Stimulated activated CD8-positive, alpha-beta memory T cell treated with anti-CD3 and anti-CD28 coated beads, Interleukin-7, amount 100 ng/mL, for 4 hours (primary cell): ENCODE results near the gene CCIN.
A peak's percentile ranks its signal among the peaks of the same experiment; 100 is the strongest.

ENCODE experiments used
- DNase-seq, 2 donors: peaks; one replicate each; pipeline ENCODE4 v3.0.0-alpha.2; 2020; ENCODE audit warnings: low read depth in 2 of 2

CCIN gene

GRCh38 chr9:36140086-36141084 is 28.8 kb upstream of the CCIN start:
- DNase-seq = no peak

DNA sequence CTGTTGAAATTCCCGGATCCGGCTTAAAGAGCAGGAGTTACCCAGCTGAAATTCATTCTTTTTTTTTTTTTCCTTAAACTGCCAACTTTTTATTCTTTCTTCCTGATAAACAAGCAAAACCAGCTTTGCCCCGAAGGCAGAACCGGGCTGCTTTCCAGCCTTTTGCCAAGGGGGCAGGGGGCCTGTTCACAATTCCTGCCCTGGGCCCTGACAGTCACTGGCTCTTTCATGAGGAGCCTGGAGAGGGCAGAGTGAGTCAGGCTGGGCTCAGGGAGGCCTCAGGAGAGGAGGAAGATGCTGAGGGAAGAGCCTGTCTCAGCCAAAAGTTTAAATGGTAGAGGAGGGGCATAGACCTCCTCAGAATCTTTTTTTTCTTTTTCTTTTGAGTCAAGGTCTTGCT is 27.9 kb upstream of the CCIN start:
- DNase-seq = no peak

DNA sequence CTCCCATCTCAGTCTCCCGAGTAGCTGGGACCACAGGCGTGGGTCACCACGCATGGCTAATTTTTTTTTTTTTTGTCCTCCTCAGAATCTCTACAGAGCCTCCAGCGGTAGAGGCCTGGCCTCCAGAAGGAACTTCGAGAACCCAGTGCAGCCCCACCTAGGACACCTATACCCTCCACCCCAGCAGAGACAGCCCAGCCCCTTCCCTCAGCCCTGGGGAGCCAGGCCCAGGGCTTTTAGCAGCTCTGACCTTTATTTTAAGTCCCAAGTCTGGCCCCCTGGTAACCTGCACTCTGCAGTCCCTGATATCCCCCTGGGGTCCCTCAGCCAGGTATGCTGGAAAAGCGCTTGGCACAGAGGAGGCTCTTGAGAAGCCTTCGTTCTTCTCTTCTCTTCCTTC is 27.4 kb upstream of the CCIN start:
- no peak for DNase-seq

DNA sequence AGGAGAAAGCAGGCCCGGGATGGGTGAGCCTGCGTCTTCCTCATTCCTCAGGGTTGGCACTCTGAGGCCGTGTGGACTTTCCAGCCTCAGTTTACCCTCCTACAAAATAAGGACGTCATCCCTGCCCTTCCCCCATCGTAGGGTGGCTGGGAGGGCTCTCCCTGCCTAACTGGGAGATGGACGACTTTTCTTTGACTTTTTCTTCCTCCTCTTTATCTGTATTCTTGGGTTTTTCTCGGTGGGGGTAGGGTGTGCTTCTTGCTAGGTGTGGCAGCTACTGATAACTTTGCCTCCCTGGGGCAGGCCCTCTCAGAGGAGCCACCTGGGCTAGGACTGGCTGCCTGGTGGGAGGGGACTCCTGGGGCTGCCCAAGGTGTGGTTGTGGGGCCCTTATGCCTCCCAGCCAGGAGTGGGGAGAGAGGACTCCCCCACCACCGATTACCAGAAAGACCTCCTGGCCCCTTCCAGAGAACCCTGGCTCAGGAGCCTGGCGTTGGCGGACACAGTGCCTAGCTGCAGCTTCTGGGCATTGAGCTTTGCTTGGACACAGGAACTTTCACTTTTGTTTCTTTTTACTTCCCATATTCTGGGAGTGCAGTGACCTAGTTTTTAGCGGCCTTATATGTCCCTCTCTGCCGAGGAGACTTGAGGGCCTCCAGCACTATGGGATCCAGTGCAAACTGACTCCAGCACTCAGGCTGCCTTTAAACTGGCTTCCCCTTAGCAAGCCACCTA is 26.5 kb upstream of the CCIN start:
- no peak for DNase-seq

GRCh38 chr9:36143245-36143641 is 25.9 kb upstream of the CCIN start:
- DNase-seq = no peak

DNA sequence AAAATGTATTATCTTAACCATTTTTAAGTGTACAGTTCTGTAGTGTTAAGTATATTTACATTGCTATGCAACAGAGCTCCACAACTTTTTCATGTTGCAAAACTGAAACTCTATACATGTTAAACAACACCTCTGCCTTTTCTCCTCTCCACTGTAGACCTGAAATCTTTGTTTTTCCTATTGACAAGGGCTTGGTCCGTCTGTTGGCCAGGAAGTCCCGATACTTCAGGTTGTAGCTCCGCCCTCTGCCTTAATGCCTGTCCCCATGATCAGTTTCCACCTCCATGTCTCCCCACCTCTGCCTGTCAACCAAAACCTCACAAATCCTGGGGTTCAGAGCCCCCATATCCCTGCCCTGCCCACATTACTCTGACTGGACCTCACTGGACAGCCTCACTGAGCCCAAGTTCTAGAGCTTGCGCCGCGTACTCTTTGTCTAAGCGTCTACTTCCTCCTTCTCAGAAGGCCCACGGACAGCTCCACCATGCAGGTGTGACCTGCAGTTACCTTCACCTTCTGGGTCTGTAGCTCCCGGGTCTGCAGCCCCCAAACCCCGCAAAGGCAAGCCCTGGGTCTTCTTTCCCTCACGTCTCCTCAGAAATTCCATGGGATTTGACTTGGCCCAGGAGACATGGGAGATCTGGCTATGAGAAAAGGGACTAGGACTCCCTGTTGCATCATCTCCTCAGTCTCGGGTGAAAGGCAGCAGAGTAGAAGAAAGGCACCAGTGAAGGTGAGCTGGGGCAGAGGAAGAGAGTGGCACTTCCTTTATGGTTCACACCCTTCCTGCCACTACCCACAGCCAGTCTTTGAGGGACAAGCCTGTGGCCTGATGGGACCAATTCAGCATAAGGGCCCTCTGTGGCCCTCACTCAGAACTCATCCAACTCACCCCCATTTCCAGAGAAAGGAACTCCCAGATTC is 24.6 kb upstream of the CCIN start:
- no peak for DNase-seq

DNA sequence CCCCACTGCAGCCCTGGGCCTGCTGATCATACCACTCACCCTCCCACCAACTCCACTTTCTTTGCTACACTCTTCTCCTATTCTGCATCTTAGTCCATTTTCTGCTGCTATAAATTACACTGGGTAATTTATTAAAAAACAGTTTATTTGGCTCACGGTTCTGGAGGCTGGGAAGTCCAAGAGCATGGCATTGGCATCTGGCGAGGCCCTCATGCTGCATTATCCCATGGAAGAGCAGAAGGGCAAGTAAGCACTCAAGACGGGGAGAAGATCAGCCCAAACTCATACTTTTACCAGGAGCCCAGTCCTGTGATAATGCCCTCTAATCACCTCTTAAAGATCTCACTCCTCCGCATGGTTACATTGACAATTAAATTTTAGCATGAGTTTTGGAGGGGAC is 23.2 kb upstream of the CCIN start:
- no peak for DNase-seq

DNA sequence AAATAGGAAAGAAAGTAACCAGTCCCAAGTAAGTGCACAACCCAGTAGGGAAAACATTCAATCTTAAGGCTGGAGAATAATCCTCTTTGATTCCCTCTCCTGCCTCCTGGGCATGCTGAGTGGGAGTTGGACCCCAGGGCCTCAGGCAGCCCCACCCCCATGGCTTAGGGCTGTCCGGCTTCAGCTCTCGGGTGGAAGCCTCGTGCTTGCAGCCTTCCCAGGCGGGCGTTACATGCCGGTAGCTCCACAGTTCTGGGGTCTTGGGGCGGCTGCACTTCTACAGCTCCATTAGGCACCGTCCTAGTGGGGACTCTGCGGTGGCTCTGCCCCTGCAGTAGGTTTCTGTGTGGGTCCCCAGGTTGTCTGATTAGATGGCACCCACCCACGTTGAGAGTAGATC is 22.5 kb upstream of the CCIN start:
- no peak for DNase-seq

DNA sequence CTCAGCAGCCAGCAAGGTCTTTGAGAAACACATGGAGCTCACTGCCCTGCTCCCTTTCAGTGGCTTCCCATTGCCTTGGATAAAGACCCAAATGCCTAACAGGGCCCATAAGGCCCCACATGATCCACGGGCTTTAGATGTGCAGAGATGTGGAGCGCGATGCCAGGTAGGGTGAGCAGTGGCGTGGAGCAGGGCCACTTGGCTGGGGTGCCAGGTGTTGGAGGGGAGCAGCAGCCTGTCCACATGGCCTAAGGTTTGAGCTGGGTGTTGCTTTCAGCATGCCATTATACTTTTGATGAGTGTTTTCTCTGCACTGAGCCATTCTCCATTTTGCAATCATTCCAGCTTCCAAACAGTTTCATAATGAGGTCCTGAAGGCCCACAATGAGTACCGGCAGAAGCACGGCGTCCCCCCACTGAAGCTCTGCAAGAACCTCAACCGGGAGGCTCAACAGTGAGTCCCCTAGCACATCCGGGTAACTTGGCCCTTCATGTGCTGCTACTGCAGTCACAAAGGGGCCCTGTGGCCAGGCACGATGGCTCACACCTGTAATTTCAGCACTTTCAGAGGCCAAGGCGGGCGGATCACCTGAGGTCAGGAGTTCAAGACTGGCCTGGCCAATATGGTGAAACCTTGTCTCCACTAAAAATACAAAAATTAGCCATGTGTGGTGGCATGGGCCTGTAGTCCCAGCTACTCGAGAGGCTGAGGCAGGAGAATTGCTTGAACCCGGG is 21.6 kb upstream of the CCIN start:
- DNase-seq = no peak

DNA sequence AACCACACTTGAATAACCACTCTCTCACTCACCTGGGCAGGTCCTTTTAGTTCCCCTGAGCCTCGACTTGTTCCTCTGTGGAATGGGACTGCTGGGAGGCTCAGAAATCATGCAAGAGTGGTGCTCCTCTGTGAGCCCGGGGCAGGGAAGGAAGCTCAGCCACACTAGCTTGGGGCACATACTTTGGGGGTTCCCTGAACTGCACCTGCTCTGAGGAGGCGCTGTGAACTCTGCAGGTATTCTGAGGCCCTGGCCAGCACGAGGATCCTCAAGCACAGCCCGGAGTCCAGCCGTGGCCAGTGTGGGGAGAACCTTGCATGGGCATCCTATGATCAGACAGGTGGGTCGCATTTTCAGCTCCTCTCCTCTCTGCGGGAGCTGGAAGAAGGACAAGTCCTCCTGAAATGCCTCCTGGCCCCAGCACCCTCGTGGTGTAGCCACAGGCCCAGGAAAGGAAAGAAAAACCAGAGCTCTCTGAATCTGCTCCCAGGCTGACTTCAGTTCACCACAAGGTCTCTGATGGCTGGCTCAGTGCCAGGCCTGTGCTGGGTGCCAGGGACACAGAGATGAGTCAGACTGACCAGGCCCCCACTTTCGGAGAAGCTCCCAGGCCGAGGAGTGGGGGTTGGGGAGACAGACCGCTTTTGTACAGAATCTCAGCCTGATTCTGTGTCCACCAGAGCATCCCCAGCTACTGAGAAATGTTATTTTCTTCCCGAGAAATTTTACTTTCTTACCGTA is 20.7 kb upstream of the CCIN start:
- peak; percentile 57 to 73 for DNase-seq

DNA sequence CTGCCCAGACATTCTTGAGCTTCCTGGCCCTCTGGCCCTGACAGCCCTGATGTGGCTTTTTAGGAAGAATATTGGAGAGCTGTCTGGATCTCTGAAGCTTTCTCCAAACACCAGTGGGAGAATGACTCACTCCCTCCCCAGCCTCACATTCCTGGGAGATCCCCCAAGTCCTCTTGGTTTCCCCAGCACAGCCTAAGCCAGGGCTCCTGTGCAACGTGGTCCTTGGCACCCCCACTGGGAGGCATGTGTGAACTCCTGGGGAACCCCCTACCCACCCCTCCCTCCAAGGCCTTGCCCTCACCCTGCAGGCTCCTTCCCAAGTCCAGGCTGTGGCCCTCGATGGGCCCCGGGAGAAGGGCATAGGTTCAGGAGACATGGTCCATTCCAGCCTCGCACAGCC is 20.0 kb upstream of the CCIN start:
- DNase-seq = no peak

DNA sequence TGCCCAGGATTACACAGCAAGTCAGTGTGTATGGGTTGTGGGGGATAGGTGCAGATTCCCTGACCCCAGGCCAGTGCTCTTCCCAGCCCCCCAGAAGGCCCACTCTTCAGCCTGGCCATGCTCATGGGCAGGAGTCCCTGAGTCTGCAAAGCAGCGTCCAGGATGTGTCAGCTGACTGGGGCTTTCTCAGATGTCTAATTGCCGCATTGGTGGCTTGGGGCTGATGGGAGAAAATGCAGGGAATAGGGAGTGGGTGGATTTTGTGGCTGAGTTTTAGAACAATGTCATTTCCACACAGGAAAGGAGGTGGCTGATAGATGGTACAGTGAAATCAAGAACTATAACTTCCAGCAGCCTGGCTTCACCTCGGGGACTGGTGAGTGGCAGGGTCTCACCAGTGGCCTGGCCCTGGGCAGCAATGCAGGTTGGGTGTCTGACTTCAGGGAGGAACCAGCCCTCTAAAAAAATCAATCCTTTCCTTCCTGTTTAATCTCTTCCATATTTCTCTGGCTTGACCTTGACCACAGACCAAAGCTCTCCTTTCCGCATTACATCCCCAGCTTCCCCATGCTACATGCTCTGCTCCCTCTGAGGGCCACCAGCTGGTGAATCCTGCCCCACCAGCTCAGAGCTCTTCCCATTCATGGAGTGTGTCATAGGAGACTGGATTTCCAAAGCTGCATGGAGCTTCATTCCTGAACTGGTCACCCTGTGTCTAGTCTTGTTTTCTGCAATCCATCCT is 18.4 kb upstream of the CCIN start:
- no peak for DNase-seq

GRCh38 chr9:36151316-36152210 is 17.6 kb upstream of the CCIN start:
- peak; percentile 87 to 91 for DNase-seq

- no peak for DNase-seq
These were observed 16.3 kb upstream of the CCIN start for GRCh38 chr9:36152741-36153438.

DNA sequence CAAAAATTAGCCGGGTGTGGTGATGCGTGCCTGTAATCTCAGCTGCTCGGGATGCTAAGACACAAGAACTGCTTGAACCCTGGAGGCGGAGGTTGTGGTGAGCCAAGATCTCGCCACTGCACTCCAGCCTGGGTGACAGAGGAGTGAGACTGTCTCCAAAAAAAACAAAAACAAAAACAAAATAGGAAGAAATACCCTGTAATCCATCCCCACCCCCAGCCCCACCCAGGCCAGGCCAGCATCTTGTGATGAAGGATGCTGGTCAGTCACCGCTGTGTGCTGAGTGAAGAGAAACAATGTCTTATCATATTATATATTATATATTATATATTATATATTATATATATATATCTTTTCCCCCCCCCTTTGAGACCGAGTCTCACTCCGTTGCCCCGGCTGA is 15.4 kb upstream of the CCIN start:
- DNase-seq = no peak

- no peak for DNase-seq
These were observed 14.7 kb upstream of the CCIN start for GRCh38 chr9:36154331-36154952.

GRCh38 chr9:36156116-36156515 is 13.1 kb upstream of the CCIN start:
- DNase-seq = no peak

DNA sequence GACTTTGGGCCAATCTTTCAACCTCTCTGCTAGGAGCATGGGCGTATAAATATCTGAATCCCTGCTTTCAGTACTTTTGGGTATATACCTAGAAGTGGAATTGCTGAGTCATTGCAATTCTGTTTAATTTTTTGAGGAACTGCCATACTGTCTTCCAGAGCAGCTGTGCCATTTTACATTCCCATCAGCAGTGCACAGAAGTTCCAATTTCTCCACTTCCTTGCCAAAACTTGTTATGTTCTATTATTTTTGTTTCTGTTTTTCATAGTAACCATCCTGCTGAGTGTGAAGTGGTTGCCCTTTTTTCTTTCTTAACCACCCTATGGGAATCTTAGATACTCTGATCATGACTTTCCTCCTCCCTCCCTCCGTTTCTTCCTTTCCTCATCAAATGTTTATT is 11.1 kb upstream of the CCIN start:
- no peak for DNase-seq
